GM19455 (cell line): ENCODE measurements around the gene WDR81.

Experiments
- ATAC-seq: cut with Tn5 transposase; IDR thresholded peaks from one replicate; pipeline ENCODE4 v1.9.1; 2021; ENCODE audit not compliant: unreplicated experiment

Gene WDR81

GRCh38 chr17:1776857-1777256 lies 52.4 kb downstream of the WDR81 start:
- ATAC-seq, result no peak

GRCh38 chr17:1779571-1780131 lies 55.1 kb downstream of the WDR81 start:
- ATAC-seq, result no peak

GRCh38 chr17:1782171-1782567 lies 57.7 kb downstream of the WDR81 start:
- ATAC-seq, result no peak

- no peak for ATAC-seq
Observed at GRCh38 chr17:1783271-1783670, 58.8 kb downstream of the WDR81 start.

- no peak for ATAC-seq
Observed at GRCh38 chr17:1783834-1784611, 59.5 kb downstream of the WDR81 start.

GRCh38 chr17:1785930-1786329 lies 61.4 kb downstream of the WDR81 start:
- ATAC-seq, result no peak

GRCh38 chr17:1786708-1787107 lies 62.2 kb downstream of the WDR81 start:
- no peak for ATAC-seq

- ATAC-seq, result no peak
Observed at GRCh38 chr17:1787301-1787902, 62.9 kb downstream of the WDR81 start.
